GM23338 (cell line): ENCODE results near the gene CLDN3. TPM values are rescaled to one million over a fixed set of nuclear protein-coding genes. Genes with fewer than 3 reads are reported as not detected.

Source experiments
- ATAC-seq: fragments of 200-7000 bp; cut with Tn5 transposase; 3 replicates; pipeline ENCODE4 v1.9.1; 2020
- DNase-seq: peaks from one replicate; pipeline ENCODE4 v3.0.0-alpha.2; 2015; ENCODE audit warnings: low spot score
- H2AFZ ChIP-seq: fragments of 200-600 bp; sonication (generic); 2 replicates; pipeline ENCODE4 v1.8.0; 2016; ENCODE audit warnings: antibody characterized with exemption, mild to moderate bottlenecking, moderate library complexity
- H3F3A ChIP-seq: fragments of 200-600 bp; sonication (generic); replicated peaks from 2 replicates; pipeline ENCODE4 v1.8.0; 2017; ENCODE audit warnings: antibody characterized with exemption, mixed run types, low read depth
- H3K27ac ChIP-seq: fragments of 200-600 bp; sonication (generic); 2 replicates; pipeline ENCODE4 v1.6.1; 2016; ENCODE audit warnings: low read depth
- H3K27me3 ChIP-seq: fragments of 200-600 bp; sonication (generic); 2 replicates; pipeline ENCODE4 v1.8.0; 2016; ENCODE audit warnings: mild to moderate bottlenecking, mixed run types, moderate library complexity; ENCODE audit not compliant: insufficient read depth
- H3K36me3 ChIP-seq: fragments of 200-600 bp; sonication (generic); 2 replicates; pipeline ENCODE4 v1.8.0; 2016; ENCODE audit warnings: mild to moderate bottlenecking; ENCODE audit not compliant: insufficient read depth
- H3K4me1 ChIP-seq: fragments of 200-600 bp; sonication (generic); 2 replicates; pipeline ENCODE4 v1.8.0; 2016; ENCODE audit warnings: mild to moderate bottlenecking, moderate library complexity; ENCODE audit not compliant: insufficient read depth
- H3K4me2 ChIP-seq: fragments of 200-600 bp; sonication (generic); 2 replicates; pipeline ENCODE4 v1.7.1; 2017; ENCODE audit warnings: mixed run types
- H3K4me3 ChIP-seq: fragments of 200-600 bp; sonication (generic); 2 replicates; pipeline ENCODE4 v1.6.1; 2016; ENCODE audit warnings: mixed run types
- H3K79me2 ChIP-seq: fragments of 200-600 bp; sonication (generic); replicated peaks from 2 replicates; pipeline ENCODE4 v1.8.0; 2017; ENCODE audit warnings: mild to moderate bottlenecking; ENCODE audit not compliant: insufficient read depth
- H3K9me2 ChIP-seq: fragments of 200-600 bp; sonication (generic); 2 replicates; pipeline ENCODE4 v1.8.0; 2017; ENCODE audit not compliant: insufficient read depth
- H4K20me1 ChIP-seq: fragments of 200-600 bp; sonication (generic); replicated peaks from 2 replicates; pipeline ENCODE4 v1.8.0; 2017; ENCODE audit warnings: mild to moderate bottlenecking; ENCODE audit not compliant: insufficient read depth
- H3K27ac Mint-ChIP-seq: 2 replicates; pipeline ENCODE4 v1.8.0; 2020; ENCODE audit warnings: inconsistent platforms, mild to moderate bottlenecking, moderate library complexity, mixed read lengths
- H3K27me3 Mint-ChIP-seq: 3 replicates; pipeline ENCODE4 v1.8.0; 2022; ENCODE audit warnings: low read depth, mild to moderate bottlenecking, moderate library complexity, mixed read lengths, inconsistent platforms; ENCODE audit not compliant: insufficient read depth, poor library complexity
- H3K36me3 Mint-ChIP-seq: 3 replicates; pipeline ENCODE4 v1.8.0; 2021; ENCODE audit warnings: low read depth, mild to moderate bottlenecking, inconsistent platforms, moderate library complexity, mixed read lengths
- H3K4me1 Mint-ChIP-seq: 3 replicates; pipeline ENCODE4 v1.8.0; 2020; ENCODE audit warnings: mild to moderate bottlenecking, inconsistent platforms, mixed read lengths
- H3K4me3 Mint-ChIP-seq: 3 replicates; pipeline ENCODE4 v1.8.0; 2021; ENCODE audit warnings: moderate library complexity, mild to moderate bottlenecking, inconsistent platforms, mixed read lengths
- H3K9me3 Mint-ChIP-seq: 3 replicates; pipeline ENCODE4 v1.8.0; 2020; ENCODE audit warnings: moderate library complexity, mild to moderate bottlenecking, inconsistent platforms, mixed read lengths
- CTCF ChIP-seq, 2 experiments: fragments of 200-600 bp in 1 of 2; sonication (generic) in 1 of 2; conservative IDR thresholded peaks; 2 replicates each; pipeline versions ENCODE4 v1.5.1 to v1.6.1; 2016 to 2017; ENCODE audit warnings: antibody characterized with exemption in 2 of 2, low read depth in 2 of 2, mild to moderate bottlenecking in 2 of 2, moderate library complexity in 1 of 2
- EZH2 ChIP-seq: fragments of 200-600 bp; sonication (generic); IDR thresholded peaks from one replicate; pipeline ENCODE4 v1.8.0; 2017; ENCODE audit warnings: antibody characterized with exemption, mild to moderate bottlenecking, low read depth; ENCODE audit not compliant: unreplicated experiment
- EZH2phosphoT487 ChIP-seq: fragments of 200-600 bp; sonication (generic); IDR thresholded peaks from one replicate; pipeline ENCODE4 v1.8.1; 2018; ENCODE audit warnings: antibody characterized with exemption; ENCODE audit not compliant: unreplicated experiment
- JUNB ChIP-seq: IDR thresholded peaks from one replicate; pipeline ENCODE4 v1.6.1; 2016; ENCODE audit warnings: antibody characterized with exemption; ENCODE audit not compliant: unreplicated experiment
- NANOG ChIP-seq: IDR thresholded peaks from 2 replicates; pipeline ENCODE4 v1.6.1; 2016; ENCODE audit warnings: antibody characterized with exemption, borderline replicate concordance
- POLR2AphosphoS5 ChIP-seq: IDR thresholded peaks from 2 replicates; pipeline ENCODE4 v1.6.1; 2016; ENCODE audit warnings: antibody characterized with exemption, low read depth
- REST ChIP-seq: IDR thresholded peaks from one replicate; pipeline ENCODE4 v1.6.1; 2018; ENCODE audit warnings: antibody characterized with exemption; ENCODE audit not compliant: unreplicated experiment
- STAT1 ChIP-seq: IDR thresholded peaks from one replicate; pipeline ENCODE4 v1.6.1; 2016; ENCODE audit warnings: antibody characterized with exemption; ENCODE audit not compliant: unreplicated experiment
- ZNF114 ChIP-seq: fragments of 250-450 bp; sonication (Bioruptor Pico); IDR thresholded peaks from 2 replicates; pipeline ENCODE4 v1.5.0; 2020; ENCODE audit warnings: mild to moderate bottlenecking, moderate library complexity
- ZNF331 ChIP-seq: fragments of 250-450 bp; sonication (Bioruptor Pico); IDR thresholded peaks from 2 replicates; pipeline ENCODE4 v1.5.0; 2020; ENCODE audit warnings: low read depth, mild to moderate bottlenecking, moderate library complexity
- ZNF462 ChIP-seq: fragments of 250-450 bp; sonication (Bioruptor Pico); IDR thresholded peaks from 2 replicates; pipeline ENCODE4 v1.5.0; 2020; ENCODE audit warnings: mild to moderate bottlenecking, moderate library complexity
- polyA plus RNA-seq: library from polyadenylated mRNA; unstranded; fragments of >200 nt; fragmentation: Nextera tagmentation; extraction: Ambion mirVana; gene quantifications from 2 replicates; pipeline ENCODE4 v1.2.1, GENCODE V29; 2016
- total RNA-seq: library from RNA; depleted of rRNA; stranded (reverse); fragments of >200 nt; shearing (Covaris generic); gene quantifications from 2 replicates; pipeline ENCODE4 v1.2.3, GENCODE V29; 2014

Gene CLDN3
- total and polyA plus RNA-seq, 2 experiments from 2014 or later = 20.1 to 27.7 TPM

- H3K79me2 ChIP-seq = no peaks in the 10 kb centered on the region
- H3K27me3 ChIP-seq = peaks cover 14% of the 10 kb centered on the region
- Mint-ChIP-seq H3K9me3 (no peaks in the 10 kb centered on the region), H3K27ac (no peak overlapping the region), H3K4me1 (peaks cover 8% of the 10 kb centered on the region), H3K4me3 (no peak overlapping the region), H3K27me3 (peaks cover 14% of the 10 kb centered on the region), H3K36me3 (no peaks in the 10 kb centered on the region)
- H2AFZ ChIP-seq = no peak overlapping the region
- no peak for DNase-seq
- no peak for ATAC-seq
- no peak overlapping the region for H3K27ac ChIP-seq
- H3K9me2 ChIP-seq = no peaks in the 10 kb centered on the region
- no peaks in the 10 kb centered on the region for H3K36me3 ChIP-seq
- no peaks in the 10 kb centered on the region for H4K20me1 ChIP-seq
- no peak overlapping the region for H3K4me3 ChIP-seq
- H3K4me2 ChIP-seq = no peak overlapping the region
- H3K4me1 ChIP-seq = 0 out of 2 replicates have a peak, but pooled peaks cover 7% of the 10 kb centered on the region
- H3F3A ChIP-seq = 0 out of 2 replicates have a peak, but pooled peaks cover 2% of the 10 kb centered on the region
- no peak for TF ChIP-seq JUNB
- TF ChIP-seq ZNF331 (CRISPR knock-in tag) = no peak
- no peak for TF ChIP-seq STAT1
Observed at GRCh38 chr7:73723813-73724212, 46.3 kb downstream of the CLDN3 start.

DNA sequence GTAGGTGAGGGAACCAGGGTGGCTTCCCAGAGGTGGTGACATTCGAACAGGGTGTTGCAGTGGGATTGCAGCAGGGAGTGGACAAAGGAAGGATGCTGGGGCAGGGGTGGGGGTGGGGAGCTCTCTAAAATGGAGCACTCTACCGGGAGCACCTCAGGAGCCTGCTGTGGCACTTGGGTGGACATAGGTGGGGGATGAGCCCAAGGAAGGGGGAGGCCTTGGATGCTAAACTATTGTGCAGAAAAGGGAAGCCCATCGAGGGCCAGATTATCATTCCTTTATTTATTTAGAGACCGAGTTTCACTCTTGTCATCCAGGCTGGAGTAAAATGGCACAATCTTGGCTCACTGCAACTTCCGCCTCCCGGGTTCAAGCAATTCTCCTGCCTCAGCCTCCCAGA lies 47.3 kb downstream of the CLDN3 start:
- H3K4me1 Mint-ChIP-seq = peaks cover under 1% of the 10 kb centered on the region; the same call in 2 of the 3 replicates
- no peak overlapping the region for H3K4me3 Mint-ChIP-seq
- TF ChIP-seq NANOG (no peak), ZNF462 (no peak), JUNB (no peak), EZH2 (no peak), STAT1 (no peak), CTCF (conservative IDR thresholded peaks at IDR 0.05; ENCODE audit: low read depth in 2 of 2) (no peak), REST (no peak), POLR2AphosphoS5 (no peak), ZNF331 (CRISPR knock-in tag) (no peak), EZH2phosphoT487 (no peak), ZNF114 (CRISPR knock-in tag) (no peak)

More for the DNA sequence above, 47.3 kb downstream of the CLDN3 start:
- no peak overlapping the region for H3K4me2 ChIP-seq
- no peak overlapping the region for H3K27ac Mint-ChIP-seq
- no peak overlapping the region for H3K27ac ChIP-seq
- H3K36me3 ChIP-seq = no peaks in the 10 kb centered on the region
- no peaks in the 10 kb centered on the region for H3K9me2 ChIP-seq
- H3K4me1 ChIP-seq = peaks cover 1% of the 10 kb centered on the region; the same call in 1 of the 2 replicates
- no peak overlapping the region for H3K4me3 ChIP-seq
- H3K36me3 Mint-ChIP-seq = no peaks in the 10 kb centered on the region
- peaks cover 24% of the 10 kb centered on the region for H3K27me3 ChIP-seq
- peaks cover 20% of the 10 kb centered on the region for H3K27me3 Mint-ChIP-seq
- no peak for DNase-seq
- H4K20me1 ChIP-seq = no peaks in the 10 kb centered on the region; the same call in 1 of the 2 replicates
- 0 out of 2 replicates have a peak, but pooled peaks cover 2% of the 10 kb centered on the region for H3F3A ChIP-seq
- no peaks in the 10 kb centered on the region for H3K9me3 Mint-ChIP-seq
- no peaks in the 10 kb centered on the region for H3K79me2 ChIP-seq
- ATAC-seq = no peak
- H2AFZ ChIP-seq = no peak overlapping the region
